ENCODE measurements around the gene MKNK1.

The MKNK1 gene

DNA sequence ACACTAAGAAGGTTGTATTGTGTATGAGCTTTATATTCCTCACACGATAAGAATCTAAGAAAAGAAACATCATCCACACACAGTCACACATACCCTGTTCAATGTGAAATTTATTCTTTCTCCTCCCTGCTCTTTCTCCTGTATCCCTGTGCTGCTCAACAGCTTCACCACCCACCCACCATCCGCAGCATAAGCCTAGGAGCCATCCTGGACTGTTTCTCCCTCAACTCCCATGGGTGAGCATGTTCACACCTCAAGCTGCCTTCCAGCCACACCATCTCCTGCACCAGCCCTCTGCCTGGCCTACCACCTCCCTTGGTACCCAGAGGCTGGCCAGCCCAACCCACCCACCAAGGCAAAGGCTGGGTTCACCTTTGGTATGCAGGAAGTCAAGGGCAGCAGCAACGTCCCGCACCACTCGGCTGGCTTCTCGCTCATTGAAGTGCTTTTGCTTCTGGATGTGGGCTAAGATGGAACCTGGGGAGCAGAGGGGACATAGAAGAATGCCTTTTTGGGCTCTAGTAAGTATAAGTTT, 32.3 kb downstream of the MKNK1 start:
- Mint-ChIP-seq H3K4me1 (no peaks in the 10 kb centered on the region), H3K27me3 (no peaks in the 10 kb centered on the region), H3K27ac (no peak overlapping the region), H3K36me3 (peaks cover 42 to 56% of the 10 kb centered on the region in 2 donors), H3K9me3 (peaks cover 0 to 1% of the 10 kb centered on the region in 2 donors), H3K4me3 (no peak overlapping the region)
- DNase-seq, result no peak
- no peak for ATAC-seq (replicated peaks)

DNA sequence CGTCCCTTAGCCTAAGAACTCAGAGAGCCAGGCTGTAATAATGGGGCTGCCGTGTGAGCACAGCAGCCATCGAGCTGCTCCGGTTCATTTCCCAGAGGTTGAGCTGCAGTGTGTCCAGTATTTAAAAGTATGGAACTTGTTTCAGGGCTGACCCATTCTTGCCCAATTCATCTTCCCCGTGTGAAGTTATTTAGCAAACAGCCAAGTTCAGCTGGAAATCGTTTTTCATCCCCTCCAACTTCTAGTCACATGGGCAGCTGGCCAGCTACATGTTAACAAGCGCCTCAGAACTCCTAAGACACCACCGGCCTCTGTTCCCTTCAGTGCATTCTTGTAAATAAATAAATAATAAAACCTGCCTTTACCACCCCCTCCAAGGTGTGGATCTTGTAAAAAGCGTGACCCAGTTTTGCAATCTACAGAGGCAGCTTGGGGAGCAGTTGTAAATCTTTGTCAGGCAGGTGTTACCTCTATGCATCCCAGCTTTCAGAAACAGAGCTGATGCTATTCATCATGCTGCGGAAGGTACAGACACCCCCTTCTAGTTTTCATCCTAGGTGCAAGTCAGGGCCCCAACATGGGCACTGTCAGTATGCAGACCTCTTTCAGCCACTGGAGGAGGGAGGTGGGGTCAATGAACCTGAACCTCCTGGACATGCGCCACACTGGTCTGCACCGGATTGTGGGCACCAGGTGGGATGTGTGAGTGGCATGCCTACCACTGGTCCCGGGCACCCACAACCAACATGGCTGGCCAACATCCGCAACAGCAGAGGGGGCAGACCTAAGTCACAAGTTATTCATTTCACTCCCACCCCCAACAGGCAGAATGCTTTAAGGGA, 34.0 kb downstream of the MKNK1 start:
- Mint-ChIP-seq H3K4me3 (no peak overlapping the region), H3K4me1 (no peaks in the 10 kb centered on the region), H3K27ac (no peak overlapping the region), H3K9me3 (peaks cover 0 to 1% of the 10 kb centered on the region in 2 donors), H3K27me3 (no peaks in the 10 kb centered on the region), H3K36me3 (peaks cover 41 to 56% of the 10 kb centered on the region in 2 donors)
- DNase-seq (no peak), ATAC-seq (replicated peaks) (no peak)

DNA sequence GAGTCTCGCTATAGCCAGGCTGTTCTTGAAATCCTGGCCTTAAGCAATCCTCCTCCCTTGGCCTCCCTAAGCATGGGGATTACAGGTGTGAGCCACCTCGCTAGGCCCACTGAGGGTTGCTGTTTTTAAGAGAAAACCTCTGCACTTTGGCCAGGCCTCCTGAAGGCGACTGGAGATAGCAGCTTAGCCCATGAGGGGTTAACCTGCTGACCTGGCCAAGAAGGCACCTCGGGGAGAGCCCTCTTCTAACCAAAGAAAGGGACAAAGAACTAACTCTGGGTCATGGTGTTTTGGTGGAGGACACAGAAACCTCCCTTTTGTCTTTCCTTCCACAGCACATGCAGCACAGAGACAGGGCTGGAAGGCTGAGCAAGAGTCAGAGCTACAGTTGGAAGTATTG, 35.0 kb downstream of the MKNK1 start:
- no peak for DNase-seq
- no peaks in the 10 kb centered on the region for H3K4me1 Mint-ChIP-seq
- H3K9me3 Mint-ChIP-seq, result peaks cover 0 to 1% of the 10 kb centered on the region in 2 donors
- ATAC-seq (replicated peaks), result no peak
- H3K27me3 Mint-ChIP-seq, result no peaks in the 10 kb centered on the region
- no peak overlapping the region for H3K27ac Mint-ChIP-seq
- H3K36me3 Mint-ChIP-seq, result peaks cover 48 to 55% of the 10 kb centered on the region in 2 donors
- H3K4me3 Mint-ChIP-seq, result no peak overlapping the region

- ATAC-seq (replicated peaks) (no peak), DNase-seq (no peak)
- Mint-ChIP-seq H3K27me3 (no peaks in the 10 kb centered on the region), H3K4me3 (no peak overlapping the region), H3K4me1 (no peaks in the 10 kb centered on the region), H3K36me3 (peaks cover 49 to 56% of the 10 kb centered on the region in 2 donors), H3K27ac (no peak overlapping the region), H3K9me3 (peaks cover 0 to 1% of the 10 kb centered on the region in 2 donors)
Measured at GRCh38 chr1:46568461-46568891, 35.6 kb downstream of the MKNK1 start.

DNA sequence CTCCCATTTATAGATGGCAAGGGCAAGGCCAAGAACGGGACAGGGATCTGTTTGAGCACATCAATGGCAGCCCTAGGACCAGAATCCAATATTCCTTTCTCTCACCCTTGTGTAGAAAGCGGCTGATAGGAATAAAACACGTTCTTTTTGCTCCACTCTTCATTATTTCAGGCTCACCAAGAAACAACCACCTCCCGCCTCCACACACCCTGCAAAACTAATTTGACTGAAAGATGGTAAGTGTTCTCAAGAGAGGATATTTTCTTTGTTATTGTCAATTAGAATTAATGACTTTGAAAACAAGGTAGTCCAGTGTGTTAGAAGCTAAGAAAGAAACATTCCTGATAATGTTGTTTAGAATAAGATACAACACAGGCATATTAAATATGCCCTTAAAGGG, 40.7 kb downstream of the MKNK1 start:
- H3K27ac Mint-ChIP-seq, result no peak overlapping the region
- no peak for ATAC-seq (replicated peaks)
- no peak for DNase-seq
- no peak overlapping the region for H3K4me3 Mint-ChIP-seq
- no peaks in the 10 kb centered on the region for H3K27me3 Mint-ChIP-seq
- H3K36me3 Mint-ChIP-seq, result peaks cover 60 to 77% of the 10 kb centered on the region in 2 donors
- no peaks in the 10 kb centered on the region for H3K4me1 Mint-ChIP-seq
- peaks cover 0 to 1% of the 10 kb centered on the region in 2 donors for H3K9me3 Mint-ChIP-seq

GRCh38 chr1:46562498-46562897, 41.6 kb downstream of the MKNK1 start:
- peaks cover 52 to 75% of the 10 kb centered on the region in 2 donors for H3K36me3 Mint-ChIP-seq
- no peak overlapping the region for H3K4me3 Mint-ChIP-seq
- peaks cover 0 to 1% of the 10 kb centered on the region in 2 donors for H3K9me3 Mint-ChIP-seq
- H3K4me1 Mint-ChIP-seq, result no peaks in the 10 kb centered on the region
- ATAC-seq (replicated peaks) (no peak), DNase-seq (no peak)
- H3K27me3 Mint-ChIP-seq, result no peaks in the 10 kb centered on the region
- H3K27ac Mint-ChIP-seq, result no peak overlapping the region

- no peak for DNase-seq
- Mint-ChIP-seq H3K4me3 (no peak overlapping the region), H3K27ac (no peak overlapping the region), H3K4me1 (no peaks in the 10 kb centered on the region), H3K9me3 (no peaks in the 10 kb centered on the region), H3K36me3 (peaks cover 28 to 48% of the 10 kb centered on the region in 2 donors), H3K27me3 (no peaks in the 10 kb centered on the region)
- no peak for ATAC-seq (replicated peaks)
Measured at GRCh38 chr1:46558966-46559365, 45.1 kb downstream of the MKNK1 start.

- no peak overlapping the region for H3K27ac Mint-ChIP-seq
- no peak overlapping the region for H3K4me3 Mint-ChIP-seq
- ATAC-seq (replicated peaks) (no peak), DNase-seq (no peak)
- no peaks in the 10 kb centered on the region for H3K9me3 Mint-ChIP-seq
- peaks cover 26 to 44% of the 10 kb centered on the region in 2 donors for H3K36me3 Mint-ChIP-seq
- H3K27me3 Mint-ChIP-seq, result peaks cover 0 to under 1% of the 10 kb centered on the region in 2 donors
- no peaks in the 10 kb centered on the region for H3K4me1 Mint-ChIP-seq
Measured at GRCh38 chr1:46558141-46558963, 45.7 kb downstream of the MKNK1 start.

DNA sequence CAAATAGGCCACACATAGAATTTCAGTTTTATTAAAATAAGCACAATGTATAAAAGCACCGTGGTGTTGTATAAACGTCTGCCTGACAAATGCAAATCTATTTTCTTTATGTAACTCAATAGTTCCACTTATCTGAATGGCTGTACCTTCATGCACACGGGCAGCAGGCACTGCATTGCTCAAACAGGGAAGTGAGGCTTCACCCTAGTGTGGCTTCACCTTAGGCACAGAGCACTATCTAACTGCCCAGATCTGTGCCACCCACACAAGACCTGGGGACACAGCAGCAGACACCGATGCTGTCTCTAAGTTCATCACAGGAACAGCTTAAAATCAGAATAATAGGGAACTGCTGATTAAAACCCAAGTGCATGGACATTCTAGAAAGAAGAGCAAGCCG, 46.7 kb downstream of the MKNK1 start:
- Mint-ChIP-seq H3K27ac (no peak overlapping the region), H3K27me3 (peaks cover 4 to 10% of the 10 kb centered on the region in 2 donors), H3K4me1 (no peaks in the 10 kb centered on the region)

DNA sequence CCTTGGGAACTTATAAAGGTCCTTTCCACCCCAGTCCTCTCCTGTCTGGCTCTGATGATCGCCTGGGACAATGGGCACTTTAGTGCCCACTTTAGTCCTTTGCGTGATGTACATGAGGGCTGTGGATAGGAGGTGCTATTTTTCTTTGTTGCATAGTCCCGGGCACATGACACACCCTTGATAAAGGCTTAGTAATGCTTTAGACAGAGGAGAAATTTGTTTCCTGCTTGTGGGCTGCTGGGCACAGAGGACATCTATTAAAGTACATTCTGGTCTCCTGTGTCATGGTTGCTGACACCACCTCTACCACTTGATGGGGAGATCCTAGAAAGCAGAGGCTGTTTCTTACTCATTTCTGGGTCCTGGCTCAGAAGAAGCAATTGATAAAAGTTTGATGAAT, 47.2 kb downstream of the MKNK1 start:
- no peak overlapping the region for H3K27ac Mint-ChIP-seq
- DNase-seq, result no peak

More for the DNA sequence above, 46.7 kb downstream of the MKNK1 start:
- H3K36me3 Mint-ChIP-seq, result peaks cover 16 to 35% of the 10 kb centered on the region in 2 donors
- H3K4me3 Mint-ChIP-seq, result no peak overlapping the region
- ATAC-seq (replicated peaks), result peak; percentile 71 to 73
- H3K9me3 Mint-ChIP-seq, result no peaks in the 10 kb centered on the region
- no peak for DNase-seq

GRCh38 chr1:46555826-46556619, 48.0 kb downstream of the MKNK1 start:
- Mint-ChIP-seq H3K9me3 (no peaks in the 10 kb centered on the region), H3K36me3 (peaks cover 8 to 27% of the 10 kb centered on the region in 2 donors), H3K4me3 (no peak overlapping the region), H3K4me1 (no peaks in the 10 kb centered on the region), H3K27me3 (peaks cover 13 to 19% of the 10 kb centered on the region in 2 donors), H3K27ac (no peak overlapping the region)
- no peak for ATAC-seq (replicated peaks)
- no peak for DNase-seq

More for the DNA sequence above, 47.2 kb downstream of the MKNK1 start:
- no peak for ATAC-seq (replicated peaks)
- no peaks in the 10 kb centered on the region for H3K9me3 Mint-ChIP-seq
- peaks cover 9 to 11% of the 10 kb centered on the region in 2 donors for H3K27me3 Mint-ChIP-seq
- H3K4me1 Mint-ChIP-seq, result no peaks in the 10 kb centered on the region
- H3K4me3 Mint-ChIP-seq, result no peak overlapping the region
- peaks cover 13 to 31% of the 10 kb centered on the region in 2 donors for H3K36me3 Mint-ChIP-seq

GRCh38 chr1:46554597-46555381, 49.3 kb downstream of the MKNK1 start:
- DNase-seq (no peak), ATAC-seq (replicated peaks) (no peak)
- Mint-ChIP-seq H3K9me3 (no peaks in the 10 kb centered on the region), H3K27ac (no peak overlapping the region), H3K4me1 (peaks cover 2% of the 10 kb centered on the region in 2 donors), H3K4me3 (no peak overlapping the region), H3K36me3 (peaks cover 5 to 18% of the 10 kb centered on the region in 2 donors), H3K27me3 (peaks cover 21 to 30% of the 10 kb centered on the region in 2 donors)

GRCh38 chr1:46554236-46554596, 49.9 kb downstream of the MKNK1 start:
- no peak for DNase-seq
- H3K4me3 Mint-ChIP-seq, result no peak overlapping the region
- peaks cover 5 to 8% of the 10 kb centered on the region in 2 donors for H3K4me1 Mint-ChIP-seq
- ATAC-seq (replicated peaks), result no peak
- no peaks in the 10 kb centered on the region for H3K9me3 Mint-ChIP-seq
- peaks cover 5 to 14% of the 10 kb centered on the region in 2 donors for H3K36me3 Mint-ChIP-seq
- H3K27me3 Mint-ChIP-seq, result peaks cover 27 to 36% of the 10 kb centered on the region in 2 donors
- H3K27ac Mint-ChIP-seq, result no peak overlapping the region
